Measurements from ENCODE around the gene CABP2. TPM values are rescaled to one million over a fixed set of nuclear protein-coding genes. Genes with fewer than 3 reads are reported as not detected.

CABP2 gene
- total RNA-seq, 1 experiment from 2014 or later = not detected

DNA sequence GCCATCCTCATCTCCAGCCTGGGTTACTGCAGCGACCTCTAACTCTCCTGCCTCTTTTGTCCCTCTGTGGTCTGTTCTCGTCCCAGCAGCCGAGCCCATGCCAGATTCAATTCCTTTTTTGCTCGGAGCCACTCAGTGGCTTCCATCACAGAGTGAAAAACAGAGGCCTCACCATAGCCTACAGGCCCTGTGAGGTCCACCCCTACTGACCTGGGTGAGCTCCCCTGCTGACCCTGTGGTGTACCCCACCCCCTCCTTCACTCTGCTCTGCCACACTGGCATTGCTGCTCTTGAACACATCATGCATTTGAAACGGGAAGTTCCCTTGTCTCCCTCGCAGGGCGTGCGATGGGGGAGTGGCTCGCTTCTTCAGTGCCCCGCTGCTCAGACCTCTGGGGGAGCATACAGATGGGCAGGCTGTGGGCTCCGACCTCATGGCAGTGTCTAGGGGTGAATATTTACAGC, 38.4 kb downstream of the CABP2 start:
- H2BK12ac ChIP-seq (ENCODE audit: insufficient read length, low read depth, low read length) = no peak overlapping the region
- H3K9me3 ChIP-seq (ENCODE audit: control insufficient read depth, low read depth, low read length) = no peaks in the 10 kb centered on the region
- no peak overlapping the region for H4K8ac ChIP-seq (replicated peaks; ENCODE audit: insufficient read length, low read depth, low read length)
- H3K27ac ChIP-seq (ENCODE audit: insufficient read length, low read depth, low read length) = no peak overlapping the region
- H2AK5ac ChIP-seq (ENCODE audit: insufficient read length, low read length) = no peak overlapping the region
- no peak overlapping the region for H4K5ac ChIP-seq (ENCODE audit: insufficient read length, low read depth, low read length)
- H3K9ac ChIP-seq (ENCODE audit: extremely low read depth, insufficient read length, low read length) = no peak overlapping the region
- no peak overlapping the region for H2BK15ac ChIP-seq (ENCODE audit: low read depth, low read length)
- no peak overlapping the region for H2BK20ac ChIP-seq (ENCODE audit: low read depth, low read length, poor library complexity, severe bottlenecking)
- H3K4me1 Mint-ChIP-seq = peaks cover 19 to 25% of the 10 kb centered on the region in 2 experiments
- no peaks in the 10 kb centered on the region for H4K20me1 ChIP-seq (ENCODE audit: control insufficient read depth, insufficient read depth, insufficient read length)
- no peak overlapping the region for H3K27ac Mint-ChIP-seq
- H3K79me2 ChIP-seq (ENCODE audit: insufficient read depth, low read length) = no peaks in the 10 kb centered on the region
- no peak overlapping the region for H3K4ac ChIP-seq (ENCODE audit: low read depth, low read length)
- H3T11ph ChIP-seq (ENCODE audit: low read length) = no peak overlapping the region
- no peak overlapping the region for H2AFZ ChIP-seq (ENCODE audit: low read length)
- H3K9me3 Mint-ChIP-seq = no peaks in the 10 kb centered on the region
- WGBS (ENCODE audit: extremely low coverage, insufficient read length, low lambda C conversion rate) = no CpG with 5 or more reads among the region's 11 CpGs
- H3K27me3 Mint-ChIP-seq (ENCODE audit: low read depth) = peaks cover 28% of the 10 kb centered on the region
- H3K18ac ChIP-seq (ENCODE audit: insufficient read length, low read depth, low read length) = no peak overlapping the region
- DNase-seq = no peak
- no peak overlapping the region for H3K14ac ChIP-seq (ENCODE audit: insufficient read depth, low read length)
- no peaks in the 10 kb centered on the region for H3K23me2 ChIP-seq (ENCODE audit: insufficient read length, low read depth, low read length, poor library complexity, severe bottlenecking)
- H3K4me3 Mint-ChIP-seq = no peak overlapping the region
- H2BK5ac ChIP-seq (ENCODE audit: insufficient read length, low read length) = no peak overlapping the region
- H3K4me1 ChIP-seq (ENCODE audit: insufficient read depth, low read length) = no peaks in the 10 kb centered on the region; the same call in 1 of the 2 replicates
- H3K79me1 ChIP-seq (ENCODE audit: insufficient read depth, low read depth, low read length, poor library complexity, severe bottlenecking) = no peaks in the 10 kb centered on the region
- H3K4me2 ChIP-seq (ENCODE audit: insufficient read depth, insufficient read length, low read length) = no peak overlapping the region
- H3K56ac ChIP-seq (ENCODE audit: insufficient read length, low read depth, low read length) = no peak overlapping the region
- H3K27me3 ChIP-seq (ENCODE audit: insufficient read depth, low read length) = no peaks in the 10 kb centered on the region; the same call in 1 of the 2 replicates
- H4K91ac ChIP-seq (ENCODE audit: insufficient read length, low read depth, low read length) = no peak overlapping the region
- H2BK120ac ChIP-seq (ENCODE audit: low read depth, low read length, poor library complexity, severe bottlenecking) = no peak overlapping the region
- TF ChIP-seq, protein P1, sequence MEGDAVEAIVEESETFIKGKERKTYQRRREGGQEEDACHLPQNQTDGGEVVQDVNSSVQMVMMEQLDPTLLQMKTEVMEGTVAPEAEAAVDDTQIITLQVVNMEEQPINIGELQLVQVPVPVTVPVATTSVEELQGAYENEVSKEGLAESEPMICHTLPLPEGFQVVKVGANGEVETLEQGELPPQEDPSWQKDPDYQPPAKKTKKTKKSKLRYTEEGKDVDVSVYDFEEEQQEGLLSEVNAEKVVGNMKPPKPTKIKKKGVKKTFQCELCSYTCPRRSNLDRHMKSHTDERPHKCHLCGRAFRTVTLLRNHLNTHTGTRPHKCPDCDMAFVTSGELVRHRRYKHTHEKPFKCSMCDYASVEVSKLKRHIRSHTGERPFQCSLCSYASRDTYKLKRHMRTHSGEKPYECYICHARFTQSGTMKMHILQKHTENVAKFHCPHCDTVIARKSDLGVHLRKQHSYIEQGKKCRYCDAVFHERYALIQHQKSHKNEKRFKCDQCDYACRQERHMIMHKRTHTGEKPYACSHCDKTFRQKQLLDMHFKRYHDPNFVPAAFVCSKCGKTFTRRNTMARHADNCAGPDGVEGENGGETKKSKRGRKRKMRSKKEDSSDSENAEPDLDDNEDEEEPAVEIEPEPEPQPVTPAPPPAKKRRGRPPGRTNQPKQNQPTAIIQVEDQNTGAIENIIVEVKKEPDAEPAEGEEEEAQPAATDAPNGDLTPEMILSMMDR (conservative IDR thresholded peaks at IDR 0.05) = no peak
- H3K23ac ChIP-seq (ENCODE audit: insufficient read length, low read depth, low read length) = no peak overlapping the region
- H3K36me3 Mint-ChIP-seq (ENCODE audit: insufficient read depth in 1 of 3, low read depth in 3 of 3) = peaks cover 9 to 16% (median 13%) of the 10 kb centered on the region in 3 experiments
